Measurements from ENCODE around the gene STX11. TPM values are rescaled to one million over a fixed set of nuclear protein-coding genes. Genes with fewer than 3 reads are reported as not detected.

The STX11 gene
- total RNA-seq, 1 experiment from 2014 or later, result 0.69 TPM

DNA sequence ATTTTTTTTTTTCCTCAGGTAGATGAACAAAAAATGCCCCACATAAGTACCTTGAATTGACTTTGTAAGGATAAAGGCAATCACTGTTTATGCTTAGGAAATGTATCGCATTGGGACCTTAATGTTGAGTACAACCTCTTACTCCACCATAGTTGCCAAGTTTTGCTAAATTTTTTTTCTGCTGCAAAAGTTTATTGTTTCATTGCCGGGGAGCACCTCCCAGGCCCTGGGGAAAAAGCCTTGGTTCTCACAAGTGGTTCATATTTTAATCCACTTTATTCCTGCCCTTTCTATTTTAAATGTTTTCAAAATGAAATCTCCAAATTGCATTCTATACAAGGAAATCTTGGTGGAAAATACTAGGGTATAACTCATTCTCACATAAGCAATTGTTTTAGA lies 82.5 kb downstream of the STX11 start:
- ChIA-PET RAD21 (ENCODE audit: low non-redundant PET in 1 of 2, low total read pairs in 2 of 2, uncharacterized antibody in 2 of 2, unreplicated experiment in 2 of 2) (interaction anchor here in 1 of 2 experiments (0.6 kb wide), 1 partner anchor 18 kb away, joined by 3 read pairs; no protein-coding TSS in a partner anchor), POLR2A (no interaction called here), CTCF (interaction anchor here (1.2 kb wide), 1 partner anchor 15 kb away, joined by 4 read pairs; no protein-coding TSS in a partner anchor)
- H3K27ac ChIP-seq (ENCODE audit: low read depth, low read length), result no peak overlapping the region
- H3K4me3 ChIP-seq (replicated peaks in 1 of 2; ENCODE audit: low read depth in 1 of 2, low read length in 2 of 2), result no peak overlapping the region
- DNase-seq (ENCODE audit: low read depth, low spot score), result no peak
- no peak overlapping the region for H3K4me2 ChIP-seq (ENCODE audit: low read length)
- H3K27me3 ChIP-seq (ENCODE audit: insufficient read depth, low read length), result no peaks in the 10 kb centered on the region
- H3K36me3 ChIP-seq (ENCODE audit: control insufficient read depth in 1 of 2, insufficient read depth in 2 of 2, low read length in 2 of 2), result no peaks in the 10 kb centered on the region
- no peaks in the 10 kb centered on the region for H3K79me2 ChIP-seq (ENCODE audit: insufficient read depth, low read length)
- H3K4me1 ChIP-seq (ENCODE audit: control insufficient read depth in 1 of 2, insufficient read depth in 2 of 2, low read length in 2 of 2), result no peaks in the 10 kb centered on the region
- no peak overlapping the region for H2AFZ ChIP-seq (ENCODE audit: low read depth, low read length, poor library complexity, severe bottlenecking)
- H4K20me1 ChIP-seq (ENCODE audit: insufficient read depth), result no peaks in the 10 kb centered on the region
- H3K9ac ChIP-seq (ENCODE audit: low read length), result no peak overlapping the region
- intact Hi-C loops (cut with micrococcal nuclease), result no loop called here
- no peak for ATAC-seq
- no peaks in the 10 kb centered on the region for H3K9me2 ChIP-seq (ENCODE audit: insufficient read depth)
- no TSS peak for BruUV-seq (replicated peaks)
- TF ChIP-seq, protein P1, sequence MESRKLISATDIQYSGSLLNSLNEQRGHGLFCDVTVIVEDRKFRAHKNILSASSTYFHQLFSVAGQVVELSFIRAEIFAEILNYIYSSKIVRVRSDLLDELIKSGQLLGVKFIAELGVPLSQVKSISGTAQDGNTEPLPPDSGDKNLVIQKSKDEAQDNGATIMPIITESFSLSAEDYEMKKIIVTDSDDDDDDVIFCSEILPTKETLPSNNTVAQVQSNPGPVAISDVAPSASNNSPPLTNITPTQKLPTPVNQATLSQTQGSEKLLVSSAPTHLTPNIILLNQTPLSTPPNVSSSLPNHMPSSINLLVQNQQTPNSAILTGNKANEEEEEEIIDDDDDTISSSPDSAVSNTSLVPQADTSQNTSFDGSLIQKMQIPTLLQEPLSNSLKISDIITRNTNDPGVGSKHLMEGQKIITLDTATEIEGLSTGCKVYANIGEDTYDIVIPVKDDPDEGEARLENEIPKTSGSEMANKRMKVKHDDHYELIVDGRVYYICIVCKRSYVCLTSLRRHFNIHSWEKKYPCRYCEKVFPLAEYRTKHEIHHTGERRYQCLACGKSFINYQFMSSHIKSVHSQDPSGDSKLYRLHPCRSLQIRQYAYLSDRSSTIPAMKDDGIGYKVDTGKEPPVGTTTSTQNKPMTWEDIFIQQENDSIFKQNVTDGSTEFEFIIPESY (IDR thresholded peaks at IDR 0.05; ENCODE audit: extremely low read depth, insufficient replicate concordance, low read length), result no peak
- TF ChIP-seq FOSL1 (IDR thresholded peaks at IDR 0.05; ENCODE audit: low read depth) (no peak), EZH2phosphoT487 (IDR thresholded peaks at IDR 0.05; ENCODE audit: borderline replicate concordance) (no peak), EGR1 (IDR thresholded peaks at IDR 0.05; ENCODE audit: low read depth) (no peak)
- TF ChIP-seq, protein P2, sequence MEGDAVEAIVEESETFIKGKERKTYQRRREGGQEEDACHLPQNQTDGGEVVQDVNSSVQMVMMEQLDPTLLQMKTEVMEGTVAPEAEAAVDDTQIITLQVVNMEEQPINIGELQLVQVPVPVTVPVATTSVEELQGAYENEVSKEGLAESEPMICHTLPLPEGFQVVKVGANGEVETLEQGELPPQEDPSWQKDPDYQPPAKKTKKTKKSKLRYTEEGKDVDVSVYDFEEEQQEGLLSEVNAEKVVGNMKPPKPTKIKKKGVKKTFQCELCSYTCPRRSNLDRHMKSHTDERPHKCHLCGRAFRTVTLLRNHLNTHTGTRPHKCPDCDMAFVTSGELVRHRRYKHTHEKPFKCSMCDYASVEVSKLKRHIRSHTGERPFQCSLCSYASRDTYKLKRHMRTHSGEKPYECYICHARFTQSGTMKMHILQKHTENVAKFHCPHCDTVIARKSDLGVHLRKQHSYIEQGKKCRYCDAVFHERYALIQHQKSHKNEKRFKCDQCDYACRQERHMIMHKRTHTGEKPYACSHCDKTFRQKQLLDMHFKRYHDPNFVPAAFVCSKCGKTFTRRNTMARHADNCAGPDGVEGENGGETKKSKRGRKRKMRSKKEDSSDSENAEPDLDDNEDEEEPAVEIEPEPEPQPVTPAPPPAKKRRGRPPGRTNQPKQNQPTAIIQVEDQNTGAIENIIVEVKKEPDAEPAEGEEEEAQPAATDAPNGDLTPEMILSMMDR (IDR thresholded peaks at IDR 0.05 in 2 of 3, conservative IDR thresholded peaks at IDR 0.05 in 1 of 3; ENCODE audit: borderline replicate concordance in 1 of 3, insufficient read depth in 1 of 3, low read depth in 2 of 3, low read length in 2 of 3), result no peak
- H3K9me3 ChIP-seq (ENCODE audit: control insufficient read depth in 1 of 2, insufficient read depth in 1 of 2, low read depth in 1 of 2, low read length in 2 of 2), result no peaks in the 10 kb centered on the region
